ENCODE data around the gene OSBPL6.
A peak's percentile ranks its signal among the peaks of the same experiment; 100 is the strongest.

The OSBPL6 gene

DNA sequence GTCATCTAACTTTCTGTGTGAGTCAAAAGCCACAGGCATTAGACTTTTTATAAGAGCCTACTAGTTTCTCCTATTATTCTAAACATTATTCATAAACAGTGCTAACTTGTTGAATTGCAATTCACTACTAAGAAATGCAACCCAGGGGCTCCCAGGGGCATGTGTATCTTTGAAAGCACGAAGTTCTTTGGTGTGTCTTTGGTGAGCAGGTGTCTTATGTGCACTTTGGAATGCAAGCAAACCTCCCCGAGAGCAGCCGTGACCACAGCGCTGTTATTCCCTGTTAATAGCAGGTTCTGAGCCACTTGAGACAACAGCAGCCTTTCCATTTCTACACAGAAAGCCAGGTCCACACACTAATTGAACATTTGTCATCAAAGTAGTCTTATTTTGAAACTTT lies 133.2 kb downstream of the OSBPL6 start:
- TF ChIP-seq SP3 (tag by site-specific recombination; IDR thresholded peaks at IDR 0.05) = no peak
- TF ChIP-seq TRIM28 (IDR thresholded peaks at IDR 0.05; ENCODE audit: borderline replicate concordance, low read length) = no peak
- TF ChIP-seq SP7 (tag by site-specific recombination; IDR thresholded peaks at IDR 0.05) = peak; percentile 71
- Histone ChIP-seq H3K4me1 (ENCODE audit: control insufficient read depth, insufficient read depth, low read length) (0 out of 2 replicates have a peak, but pooled peaks cover 2% of the 10 kb centered on the region), H3K9me3 (ENCODE audit: control insufficient read depth, insufficient read depth, low read depth, low read length) (no peaks in the 10 kb centered on the region), H3K36me3 (ENCODE audit: control insufficient read depth in 2 of 2, insufficient read depth in 1 of 2, low read length in 2 of 2) (no peaks in the 10 kb centered on the region), H3K27ac (ENCODE audit: extremely low read depth, low read depth, low read length) (no peak overlapping the region), H3K4me3 (ENCODE audit: low read depth, low read length) (no peak overlapping the region)
- ChIA-PET CTCF (no interaction called here), POLR2A (no interaction called here)

DNA sequence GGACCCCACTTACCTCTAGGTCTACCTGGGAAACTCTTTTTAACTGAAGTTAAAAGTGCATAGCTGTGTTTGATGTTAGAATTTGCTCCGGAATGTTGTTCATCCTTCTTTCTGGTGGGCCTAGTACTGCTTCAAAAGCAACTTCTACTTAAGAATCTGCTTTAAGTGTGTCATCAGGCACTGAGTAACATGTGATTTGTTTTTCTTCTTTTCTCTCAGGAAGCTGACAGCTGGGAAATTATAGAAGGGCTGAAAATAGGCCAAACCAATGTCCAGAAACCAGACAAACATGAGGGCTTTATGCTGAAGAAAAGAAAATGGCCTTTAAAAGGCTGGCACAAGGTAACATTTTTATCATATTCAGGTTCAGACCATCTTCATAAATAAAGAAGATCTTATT lies 133.7 kb downstream of the OSBPL6 start:
- CTCF ChIA-PET = interaction anchor here (0.6 kb wide), 1 partner anchor 254 kb away, joined by 3 read pairs; no protein-coding TSS in a partner anchor
- H3K27ac ChIP-seq (ENCODE audit: extremely low read depth, low read depth, low read length) = no peak overlapping the region

More for the DNA sequence above, 133.7 kb downstream of the OSBPL6 start:
- TF ChIP-seq ZNF112 (tag by site-specific recombination; IDR thresholded peaks at IDR 0.05) = no peak
- TF ChIP-seq ZNF792 (tag by site-specific recombination; IDR thresholded peaks at IDR 0.05) = no peak
- TF ChIP-seq, protein P1, sequence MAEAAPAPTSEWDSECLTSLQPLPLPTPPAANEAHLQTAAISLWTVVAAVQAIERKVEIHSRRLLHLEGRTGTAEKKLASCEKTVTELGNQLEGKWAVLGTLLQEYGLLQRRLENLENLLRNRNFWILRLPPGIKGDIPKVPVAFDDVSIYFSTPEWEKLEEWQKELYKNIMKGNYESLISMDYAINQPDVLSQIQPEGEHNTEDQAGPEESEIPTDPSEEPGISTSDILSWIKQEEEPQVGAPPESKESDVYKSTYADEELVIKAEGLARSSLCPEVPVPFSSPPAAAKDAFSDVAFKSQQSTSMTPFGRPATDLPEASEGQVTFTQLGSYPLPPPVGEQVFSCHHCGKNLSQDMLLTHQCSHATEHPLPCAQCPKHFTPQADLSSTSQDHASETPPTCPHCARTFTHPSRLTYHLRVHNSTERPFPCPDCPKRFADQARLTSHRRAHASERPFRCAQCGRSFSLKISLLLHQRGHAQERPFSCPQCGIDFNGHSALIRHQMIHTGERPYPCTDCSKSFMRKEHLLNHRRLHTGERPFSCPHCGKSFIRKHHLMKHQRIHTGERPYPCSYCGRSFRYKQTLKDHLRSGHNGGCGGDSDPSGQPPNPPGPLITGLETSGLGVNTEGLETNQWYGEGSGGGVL (tag by site-specific recombination; IDR thresholded peaks at IDR 0.05) = no peak
- no peak for TF ChIP-seq ZNF791 (tag by site-specific recombination; IDR thresholded peaks at IDR 0.05)
- TF ChIP-seq ZSCAN23 (tag by site-specific recombination; IDR thresholded peaks at IDR 0.05) = no peak
- TF ChIP-seq, protein P2, sequence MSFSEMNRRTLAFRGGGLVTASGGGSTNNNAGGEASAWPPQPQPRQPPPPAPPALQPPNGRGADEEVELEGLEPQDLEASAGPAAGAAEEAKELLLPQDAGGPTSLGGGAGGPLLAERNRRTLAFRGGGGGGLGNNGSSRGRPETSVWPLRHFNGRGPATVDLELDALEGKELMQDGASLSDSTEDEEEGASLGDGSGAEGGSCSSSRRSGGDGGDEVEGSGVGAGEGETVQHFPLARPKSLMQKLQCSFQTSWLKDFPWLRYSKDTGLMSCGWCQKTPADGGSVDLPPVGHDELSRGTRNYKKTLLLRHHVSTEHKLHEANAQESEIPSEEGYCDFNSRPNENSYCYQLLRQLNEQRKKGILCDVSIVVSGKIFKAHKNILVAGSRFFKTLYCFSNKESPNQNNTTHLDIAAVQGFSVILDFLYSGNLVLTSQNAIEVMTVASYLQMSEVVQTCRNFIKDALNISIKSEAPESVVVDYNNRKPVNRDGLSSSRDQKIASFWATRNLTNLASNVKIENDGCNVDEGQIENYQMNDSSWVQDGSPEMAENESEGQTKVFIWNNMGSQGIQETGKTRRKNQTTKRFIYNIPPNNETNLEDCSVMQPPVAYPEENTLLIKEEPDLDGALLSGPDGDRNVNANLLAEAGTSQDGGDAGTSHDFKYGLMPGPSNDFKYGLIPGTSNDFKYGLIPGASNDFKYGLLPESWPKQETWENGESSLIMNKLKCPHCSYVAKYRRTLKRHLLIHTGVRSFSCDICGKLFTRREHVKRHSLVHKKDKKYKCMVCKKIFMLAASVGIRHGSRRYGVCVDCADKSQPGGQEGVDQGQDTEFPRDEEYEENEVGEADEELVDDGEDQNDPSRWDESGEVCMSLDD (tag by site-specific recombination; IDR thresholded peaks at IDR 0.05) = no peak
- TF ChIP-seq SP7 (tag by site-specific recombination; IDR thresholded peaks at IDR 0.05) = no peak
- TF ChIP-seq, protein P3, sequence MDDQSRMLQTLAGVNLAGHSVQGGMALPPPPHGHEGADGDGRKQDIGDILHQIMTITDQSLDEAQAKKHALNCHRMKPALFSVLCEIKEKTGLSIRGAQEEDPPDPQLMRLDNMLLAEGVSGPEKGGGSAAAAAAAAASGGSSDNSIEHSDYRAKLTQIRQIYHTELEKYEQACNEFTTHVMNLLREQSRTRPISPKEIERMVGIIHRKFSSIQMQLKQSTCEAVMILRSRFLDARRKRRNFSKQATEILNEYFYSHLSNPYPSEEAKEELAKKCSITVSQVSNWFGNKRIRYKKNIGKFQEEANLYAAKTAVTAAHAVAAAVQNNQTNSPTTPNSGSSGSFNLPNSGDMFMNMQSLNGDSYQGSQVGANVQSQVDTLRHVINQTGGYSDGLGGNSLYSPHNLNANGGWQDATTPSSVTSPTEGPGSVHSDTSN (CRISPR knock-in tag; IDR thresholded peaks at IDR 0.05) = no peak
- no peak for TF ChIP-seq ZNF843 (tag by site-specific recombination; IDR thresholded peaks at IDR 0.05)
- no peak for TF ChIP-seq ZIC2 (tag by site-specific recombination; IDR thresholded peaks at IDR 0.05)
- TF ChIP-seq, protein P4, sequence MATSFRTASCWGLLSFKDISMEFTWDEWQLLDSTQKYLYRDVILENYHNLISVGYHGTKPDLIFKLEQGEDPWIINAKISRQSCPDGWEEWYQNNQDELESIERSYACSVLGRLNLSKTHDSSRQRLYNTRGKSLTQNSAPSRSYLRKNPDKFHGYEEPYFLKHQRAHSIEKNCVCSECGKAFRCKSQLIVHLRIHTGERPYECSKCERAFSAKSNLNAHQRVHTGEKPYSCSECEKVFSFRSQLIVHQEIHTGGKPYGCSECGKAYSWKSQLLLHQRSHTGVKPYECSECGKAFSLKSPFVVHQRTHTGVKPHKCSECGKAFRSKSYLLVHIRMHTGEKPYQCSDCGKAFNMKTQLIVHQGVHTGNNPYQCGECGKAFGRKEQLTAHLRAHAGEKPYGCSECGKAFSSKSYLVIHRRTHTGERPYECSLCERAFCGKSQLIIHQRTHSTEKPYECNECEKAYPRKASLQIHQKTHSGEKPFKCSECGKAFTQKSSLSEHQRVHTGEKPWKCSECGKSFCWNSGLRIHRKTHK (tag by site-specific recombination; IDR thresholded peaks at IDR 0.05) = no peak
- TF ChIP-seq ZNF274 (IDR thresholded peaks at IDR 0.05; ENCODE audit: low read length) = no peak
- TF ChIP-seq ZNF274 (tag by site-specific recombination; IDR thresholded peaks at IDR 0.05; ENCODE audit: borderline replicate concordance) = no peak
- TF ChIP-seq, protein P5, sequence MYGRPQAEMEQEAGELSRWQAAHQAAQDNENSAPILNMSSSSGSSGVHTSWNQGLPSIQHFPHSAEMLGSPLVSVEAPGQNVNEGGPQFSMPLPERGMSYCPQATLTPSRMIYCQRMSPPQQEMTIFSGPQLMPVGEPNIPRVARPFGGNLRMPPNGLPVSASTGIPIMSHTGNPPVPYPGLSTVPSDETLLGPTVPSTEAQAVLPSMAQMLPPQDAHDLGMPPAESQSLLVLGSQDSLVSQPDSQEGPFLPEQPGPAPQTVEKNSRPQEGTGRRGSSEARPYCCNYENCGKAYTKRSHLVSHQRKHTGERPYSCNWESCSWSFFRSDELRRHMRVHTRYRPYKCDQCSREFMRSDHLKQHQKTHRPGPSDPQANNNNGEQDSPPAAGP (tag by site-specific recombination; IDR thresholded peaks at IDR 0.05) = no peak
- TF ChIP-seq GLIS1 (tag by site-specific recombination; IDR thresholded peaks at IDR 0.05) = no peak
- no peak for TF ChIP-seq ZFP3 (tag by site-specific recombination; IDR thresholded peaks at IDR 0.05; ENCODE audit: low read depth)
- TF ChIP-seq, protein P6, sequence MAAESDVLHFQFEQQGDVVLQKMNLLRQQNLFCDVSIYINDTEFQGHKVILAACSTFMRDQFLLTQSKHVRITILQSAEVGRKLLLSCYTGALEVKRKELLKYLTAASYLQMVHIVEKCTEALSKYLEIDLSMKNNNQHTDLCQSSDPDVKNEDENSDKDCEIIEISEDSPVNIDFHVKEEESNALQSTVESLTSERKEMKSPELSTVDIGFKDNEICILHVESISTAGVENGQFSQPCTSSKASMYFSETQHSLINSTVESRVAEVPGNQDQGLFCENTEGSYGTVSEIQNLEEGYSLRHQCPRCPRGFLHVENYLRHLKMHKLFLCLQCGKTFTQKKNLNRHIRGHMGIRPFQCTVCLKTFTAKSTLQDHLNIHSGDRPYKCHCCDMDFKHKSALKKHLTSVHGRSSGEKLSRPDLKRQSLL (tag by site-specific recombination; IDR thresholded peaks at IDR 0.05) = no peak
- TF ChIP-seq ZSCAN30 (tag by site-specific recombination; IDR thresholded peaks at IDR 0.05) = no peak
- no peaks in the 10 kb centered on the region for H3K9me3 ChIP-seq (ENCODE audit: control insufficient read depth, insufficient read depth, low read depth, low read length)
- no peak overlapping the region for H3K4me3 ChIP-seq (ENCODE audit: low read depth, low read length)
- POLR2A ChIA-PET = no interaction called here
- H3K4me1 ChIP-seq (ENCODE audit: control insufficient read depth, insufficient read depth, low read length) = 0 out of 2 replicates have a peak, but pooled peaks cover 2% of the 10 kb centered on the region
- no peaks in the 10 kb centered on the region; a peak in 1 of 3 replicates for H3K36me3 ChIP-seq (ENCODE audit: control insufficient read depth in 2 of 2, insufficient read depth in 1 of 2, low read length in 2 of 2)

Data from HEK293 (cell line).